Heart left ventricle (tissue), 13 donors: Measurements from ENCODE around the gene GBGT1.

Experiments
- POLR2A ChIP-seq, 2 donors: fragments of 450-650 bp; IDR thresholded peaks; one replicate each; pipeline ENCODE4 v1.6.1; 2017; ENCODE audit warnings: antibody characterized with exemption in 2 of 2, mild to moderate bottlenecking in 2 of 2, moderate library complexity in 2 of 2
- TF ChIP-seq, protein P1 (sequence below), 12 donors: fragments of 200-600 bp; sonication (generic) in 4 of 12; IDR thresholded peaks; one replicate each; pipeline versions ENCODE4 v1.5.0 to v1.8.0; 2018 to 2022; ENCODE audit warnings: antibody characterized with exemption in 12 of 12, mild to moderate bottlenecking in 5 of 12
- donor health status: ischemic (EF 13 %, LVEDD 7.1; RV severe dilation, severe dysfunction).
- donor health status: DM: no; HTN: yes; CAD: no.
- donor health status: DM: no; HTN: no; CAD: no.
- donor health status: ischemic (EF 25% LVEDD 6.9; RV normal size, moderate dysfunction).
- donor health status: ischemic (EF 25% LVEDD 5.7; RV mildly dilated, moderate dysfunction).
- donor health status: ischemic (EF 35%, LVEDD 5.7; RV mildly dilated, moderate dysfunction).
- donor health status: nonischemic (EF 11% LVEDD 7.7; RV severe dilation, severe dysfunction).
- donor health status: DM: yes; HTN: yes; CAD: no.
- donor health status: PGD.
- donor health status: ischemic (EF 29% LVEDD 5.4; RV normal size, mild dysfunction).
- donor health status: nonischemic (EF 23%, LVEDD 6.1; RV moderate dilation, normal function).

DNA sequence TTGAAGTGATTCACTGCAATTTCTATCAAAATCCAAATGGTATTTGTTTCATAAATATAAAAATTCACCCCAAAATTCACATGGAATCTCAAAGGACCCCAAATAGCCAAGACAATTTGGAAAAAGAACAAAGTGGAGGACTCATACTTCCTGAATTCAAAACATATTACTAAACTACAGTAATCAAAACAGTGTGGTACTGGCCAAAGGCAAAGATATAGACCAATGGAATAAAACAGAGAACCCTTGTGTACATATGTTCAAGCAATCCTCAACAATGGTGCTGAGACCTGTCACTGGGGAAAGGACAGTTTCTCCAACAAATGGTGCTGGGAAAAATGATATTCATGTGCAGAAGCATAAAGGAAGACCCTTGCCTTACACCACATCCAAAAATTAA lies 31.3 kb upstream of the GBGT1 start:
- TF ChIP-seq, protein P1, sequence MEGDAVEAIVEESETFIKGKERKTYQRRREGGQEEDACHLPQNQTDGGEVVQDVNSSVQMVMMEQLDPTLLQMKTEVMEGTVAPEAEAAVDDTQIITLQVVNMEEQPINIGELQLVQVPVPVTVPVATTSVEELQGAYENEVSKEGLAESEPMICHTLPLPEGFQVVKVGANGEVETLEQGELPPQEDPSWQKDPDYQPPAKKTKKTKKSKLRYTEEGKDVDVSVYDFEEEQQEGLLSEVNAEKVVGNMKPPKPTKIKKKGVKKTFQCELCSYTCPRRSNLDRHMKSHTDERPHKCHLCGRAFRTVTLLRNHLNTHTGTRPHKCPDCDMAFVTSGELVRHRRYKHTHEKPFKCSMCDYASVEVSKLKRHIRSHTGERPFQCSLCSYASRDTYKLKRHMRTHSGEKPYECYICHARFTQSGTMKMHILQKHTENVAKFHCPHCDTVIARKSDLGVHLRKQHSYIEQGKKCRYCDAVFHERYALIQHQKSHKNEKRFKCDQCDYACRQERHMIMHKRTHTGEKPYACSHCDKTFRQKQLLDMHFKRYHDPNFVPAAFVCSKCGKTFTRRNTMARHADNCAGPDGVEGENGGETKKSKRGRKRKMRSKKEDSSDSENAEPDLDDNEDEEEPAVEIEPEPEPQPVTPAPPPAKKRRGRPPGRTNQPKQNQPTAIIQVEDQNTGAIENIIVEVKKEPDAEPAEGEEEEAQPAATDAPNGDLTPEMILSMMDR (IDR thresholded peaks at IDR 0.05) = no peak
- no peak for TF ChIP-seq POLR2A (IDR thresholded peaks at IDR 0.05)
